IPS DF 19.7 (cell line): Measurements from ENCODE around the gene LRP2BP.
"Not testable (repeated sequence)": the region's sequence is repeated elsewhere in the genome, so short reads cannot be mapped to it uniquely, and the experiment has no call there.

Source experiments
- DNase-seq: peaks from one replicate; pipeline ENCODE4 v3.0.0-alpha.2; 2013; ENCODE audit warnings: low read depth, low spot score

The LRP2BP gene

DNA sequence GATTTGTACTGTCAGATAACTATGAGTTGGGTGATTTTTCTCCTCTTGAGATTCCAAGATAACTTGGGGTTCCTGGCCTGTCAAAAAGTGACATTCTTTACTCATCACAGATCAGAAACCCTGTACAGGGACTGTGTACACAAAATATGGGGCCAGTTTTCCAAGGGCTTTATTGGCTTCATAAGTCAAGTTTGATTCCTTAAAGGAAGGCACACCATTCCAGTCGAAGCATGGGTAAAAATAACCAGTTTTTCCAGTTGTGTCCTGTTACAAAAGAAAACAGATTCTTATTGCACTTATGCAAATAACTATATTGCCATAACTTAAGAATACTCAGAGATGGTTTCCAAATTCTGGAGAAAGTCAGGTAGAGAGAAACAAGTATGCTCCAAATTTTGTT, 70.0 kb downstream of the LRP2BP start:
- DNase-seq = not testable (repeated sequence)

DNA sequence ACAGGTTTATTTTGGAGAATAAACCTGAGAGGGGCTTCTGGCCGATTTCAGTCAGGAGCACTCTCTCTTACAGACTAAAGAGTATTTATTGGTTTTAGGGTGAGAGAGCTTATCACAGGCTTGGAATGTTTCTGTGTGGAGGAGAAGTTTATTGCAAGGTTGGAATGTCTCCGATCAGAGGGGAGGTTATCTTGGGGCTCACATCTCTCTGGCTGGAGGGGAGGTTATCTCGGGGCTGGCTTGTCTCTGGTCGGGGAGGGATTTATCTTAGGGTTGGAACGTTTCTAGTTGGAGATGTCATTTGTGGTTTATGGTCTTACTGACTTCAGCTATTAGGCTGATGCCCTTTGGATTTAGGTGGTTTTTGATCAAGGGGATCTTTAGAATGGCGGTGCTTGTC, 71.4 kb downstream of the LRP2BP start:
- not testable (repeated sequence) for DNase-seq

DNA sequence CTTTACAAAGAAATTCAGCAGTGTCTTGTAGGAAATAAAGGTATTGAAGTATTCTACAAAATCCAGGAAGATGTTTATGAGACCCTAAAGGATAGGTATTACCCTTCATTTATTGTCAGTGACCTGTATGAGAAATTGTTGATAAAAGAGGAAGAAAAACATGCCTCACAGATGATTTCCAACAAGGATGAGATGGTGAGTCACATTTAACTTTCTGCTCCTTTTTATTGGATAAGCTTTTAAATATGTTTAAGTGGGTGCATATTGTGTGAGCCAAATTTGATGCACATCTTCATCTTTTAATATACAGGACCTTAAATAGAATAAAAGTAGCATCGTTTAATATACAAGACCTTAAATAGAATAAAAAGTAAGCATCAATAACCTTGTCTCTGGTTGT, 72.1 kb downstream of the LRP2BP start:
- no peak for DNase-seq

DNA sequence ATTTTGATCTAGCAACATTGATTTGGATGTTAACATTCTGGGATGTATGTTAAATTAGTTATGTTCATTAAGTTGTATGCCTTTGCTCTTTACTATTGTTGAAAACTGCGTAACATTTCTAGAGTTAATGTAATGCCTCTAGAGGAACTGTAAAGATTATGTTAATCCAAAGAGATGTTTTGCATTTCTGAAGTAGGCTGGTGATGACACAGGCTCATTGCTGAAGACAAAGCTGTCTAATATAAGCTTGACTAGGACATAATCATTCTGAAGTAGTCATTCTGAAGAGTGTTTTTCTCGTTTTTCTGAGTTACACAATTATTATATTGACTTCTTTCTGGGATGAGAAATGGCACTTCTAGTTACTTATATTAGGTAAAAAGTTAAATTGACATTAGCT, 72.9 kb downstream of the LRP2BP start:
- DNase-seq = no peak

DNA sequence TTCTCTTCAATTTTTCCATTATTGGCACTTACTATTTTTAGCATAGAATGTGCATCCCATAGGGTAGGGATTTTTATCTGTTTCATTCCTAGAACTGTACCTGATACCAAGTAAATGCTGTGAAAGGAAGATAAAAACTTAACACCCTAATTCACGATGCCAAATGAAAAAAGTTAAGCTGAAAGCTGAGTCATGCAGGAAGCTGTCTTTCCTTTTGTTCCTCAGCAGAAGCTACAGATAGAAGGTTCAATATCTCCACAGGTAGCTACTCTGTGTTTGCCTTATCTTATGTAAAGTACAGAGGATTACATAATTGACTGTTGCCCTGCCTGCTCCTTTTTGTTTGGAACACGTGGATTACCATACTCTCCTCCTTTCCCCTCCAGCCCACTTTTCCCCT, 77.0 kb downstream of the LRP2BP start:
- peak; percentile 81 for DNase-seq

DNA sequence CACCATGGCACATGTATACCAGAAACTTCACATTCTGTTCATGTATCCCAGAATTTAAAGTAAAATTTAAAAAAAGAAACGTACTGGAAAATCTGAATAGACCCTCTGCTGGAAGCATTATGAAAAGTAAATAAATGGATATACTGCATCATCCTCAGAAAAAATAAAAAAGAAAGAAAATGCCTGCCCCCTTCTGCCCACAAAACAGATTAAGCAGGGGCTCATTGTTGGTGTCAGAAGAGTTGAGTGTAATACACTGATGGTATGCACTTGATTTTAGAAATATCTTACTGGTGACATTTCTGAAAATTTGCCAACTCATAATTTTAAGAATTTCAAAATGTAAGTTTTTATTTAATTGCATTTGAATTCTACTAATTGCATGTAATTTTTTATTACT, 77.8 kb downstream of the LRP2BP start:
- no peak for DNase-seq

DNA sequence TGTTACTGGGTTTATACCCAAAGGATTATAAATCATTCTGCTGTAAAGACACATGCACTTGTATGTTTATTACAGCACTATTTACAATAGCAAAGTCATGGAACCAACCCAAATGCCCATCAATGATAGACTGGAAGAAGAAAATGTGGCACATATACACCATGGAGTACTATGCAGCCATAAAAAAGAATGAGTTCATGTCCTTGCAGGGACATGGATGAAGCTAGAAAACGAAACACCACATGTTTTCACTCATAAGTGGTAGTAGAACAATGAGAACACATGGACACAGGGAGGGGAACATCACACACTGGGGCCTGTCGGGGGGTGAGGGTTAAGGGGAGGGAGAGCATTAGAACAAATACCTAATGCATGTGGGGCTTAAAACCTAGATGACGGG, 78.3 kb downstream of the LRP2BP start:
- DNase-seq = not testable (repeated sequence)
